Activated T-cell treated with anti-CD3 and anti-CD28 coated beads for 24 hours (primary cell): ENCODE data around the gene PWWP2B.
"Not testable (repeated sequence)": the region's sequence is repeated elsewhere in the genome, so short reads cannot be mapped to it uniquely, and the experiment has no call there.

ENCODE experiments used
- DNase-seq: peaks from one replicate; pipeline ENCODE4 v3.0.0-alpha.2; 2020; ENCODE audit warnings: low read depth

Gene PWWP2B

DNA sequence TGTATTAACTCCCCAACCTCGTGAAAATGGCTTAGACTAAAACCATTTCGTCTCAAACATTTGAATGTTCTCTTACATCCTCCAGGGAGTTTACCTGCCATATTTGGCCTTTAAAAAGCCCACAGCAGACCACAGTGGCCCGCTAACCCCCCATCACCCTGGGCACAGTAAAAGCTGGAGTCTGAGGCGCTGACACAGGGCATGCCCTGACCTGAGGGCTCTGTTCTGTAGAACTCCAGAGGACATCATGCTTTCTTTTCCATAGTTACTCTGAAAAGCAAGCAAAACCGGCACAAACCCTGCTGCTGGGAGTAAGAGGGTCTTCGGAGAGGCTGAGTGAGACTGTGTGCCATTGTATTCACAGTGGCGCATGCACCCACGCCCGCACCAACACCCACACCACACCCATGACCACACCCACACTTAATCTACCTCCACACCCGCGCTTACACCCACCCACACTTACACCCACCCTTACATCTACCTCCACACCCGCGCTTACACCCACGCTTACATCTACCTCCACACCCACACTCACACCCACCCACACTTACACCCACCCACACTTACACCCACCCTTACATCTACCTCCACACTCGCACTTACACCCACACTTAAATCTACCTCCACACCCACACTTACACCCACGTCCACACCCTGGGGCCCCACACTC, 32.9 kb upstream of the PWWP2B start:
- no peak for DNase-seq

DNA sequence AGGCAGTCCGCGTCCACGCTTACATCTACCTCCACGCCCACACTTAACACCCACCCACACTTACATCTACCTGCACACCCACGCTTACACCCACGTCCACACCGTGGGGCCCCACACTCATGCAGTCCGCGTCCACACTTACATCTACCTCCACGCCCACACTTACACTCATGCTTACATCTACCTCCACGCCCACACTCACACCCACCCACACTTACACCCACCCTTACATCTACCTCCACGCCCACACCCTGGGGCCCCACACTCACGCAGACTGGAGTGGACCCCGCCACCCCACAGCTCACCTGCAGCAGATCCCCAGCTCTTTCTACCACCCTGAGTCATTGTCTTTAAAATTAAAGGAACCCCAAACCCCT, 32.4 kb upstream of the PWWP2B start:
- peak; percentile 38 for DNase-seq

GRCh38 chr10:132365102-132365501, 31.9 kb upstream of the PWWP2B start:
- no peak for DNase-seq

GRCh38 chr10:132366006-132366405, 31.0 kb upstream of the PWWP2B start:
- DNase-seq, result no peak

- DNase-seq, result no peak
Observed at GRCh38 chr10:132366499-132366898, 30.5 kb upstream of the PWWP2B start.

DNA sequence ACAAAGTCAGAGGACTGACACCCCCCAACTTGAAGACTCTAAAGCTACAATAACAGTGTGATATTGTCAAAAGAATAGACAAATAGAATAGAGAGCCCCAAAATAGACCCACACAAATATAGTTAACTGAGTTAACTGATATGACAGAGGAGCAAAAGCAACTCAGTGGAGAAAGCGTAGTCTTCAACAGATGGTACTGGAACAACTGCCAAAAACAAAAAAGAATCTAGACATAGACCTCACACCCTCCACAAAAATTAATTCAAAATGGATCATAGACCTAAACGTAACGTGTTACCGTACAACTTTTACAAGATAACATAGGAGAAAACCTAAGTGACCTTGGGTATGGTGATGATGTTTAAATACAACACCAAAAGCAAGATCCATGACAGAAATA, 28.6 kb upstream of the PWWP2B start:
- DNase-seq, result no peak

- DNase-seq, result no peak
Observed at GRCh38 chr10:132368881-132369635, 27.9 kb upstream of the PWWP2B start.

GRCh38 chr10:132369636-132370185, 27.3 kb upstream of the PWWP2B start:
- no peak for DNase-seq

GRCh38 chr10:132370426-132371340, 26.3 kb upstream of the PWWP2B start:
- no peak for DNase-seq

- DNase-seq, result no peak
Observed at GRCh38 chr10:132371641-132372081, 25.3 kb upstream of the PWWP2B start.

DNA sequence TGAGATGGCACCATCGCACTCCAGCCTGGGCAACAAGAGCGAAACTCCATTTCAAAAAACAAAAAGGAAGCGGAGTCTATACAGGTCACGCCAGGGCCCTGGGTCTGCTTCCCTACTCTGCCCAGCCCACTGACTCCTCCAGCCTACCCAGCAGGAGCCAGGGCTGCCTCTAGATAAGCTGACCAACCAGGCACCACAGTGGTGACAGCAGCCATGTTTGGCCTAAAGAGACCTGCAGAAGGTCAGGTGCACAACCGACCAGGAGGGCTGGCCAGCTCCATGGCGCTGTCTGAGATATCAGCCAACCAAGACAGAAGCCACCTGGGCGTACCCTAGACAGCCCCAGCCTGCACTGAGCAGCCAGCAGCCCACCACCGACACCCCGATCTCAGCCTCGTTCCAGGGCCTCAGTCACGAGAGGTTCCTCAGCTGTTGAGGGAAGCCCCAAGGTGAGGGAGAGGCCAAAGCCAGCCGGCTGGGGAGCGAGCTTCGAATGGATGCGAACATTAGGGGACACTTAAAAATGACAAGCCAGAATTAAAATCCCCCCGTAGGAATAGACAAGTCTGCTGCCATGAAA, 24.4 kb upstream of the PWWP2B start:
- no peak for DNase-seq

DNA sequence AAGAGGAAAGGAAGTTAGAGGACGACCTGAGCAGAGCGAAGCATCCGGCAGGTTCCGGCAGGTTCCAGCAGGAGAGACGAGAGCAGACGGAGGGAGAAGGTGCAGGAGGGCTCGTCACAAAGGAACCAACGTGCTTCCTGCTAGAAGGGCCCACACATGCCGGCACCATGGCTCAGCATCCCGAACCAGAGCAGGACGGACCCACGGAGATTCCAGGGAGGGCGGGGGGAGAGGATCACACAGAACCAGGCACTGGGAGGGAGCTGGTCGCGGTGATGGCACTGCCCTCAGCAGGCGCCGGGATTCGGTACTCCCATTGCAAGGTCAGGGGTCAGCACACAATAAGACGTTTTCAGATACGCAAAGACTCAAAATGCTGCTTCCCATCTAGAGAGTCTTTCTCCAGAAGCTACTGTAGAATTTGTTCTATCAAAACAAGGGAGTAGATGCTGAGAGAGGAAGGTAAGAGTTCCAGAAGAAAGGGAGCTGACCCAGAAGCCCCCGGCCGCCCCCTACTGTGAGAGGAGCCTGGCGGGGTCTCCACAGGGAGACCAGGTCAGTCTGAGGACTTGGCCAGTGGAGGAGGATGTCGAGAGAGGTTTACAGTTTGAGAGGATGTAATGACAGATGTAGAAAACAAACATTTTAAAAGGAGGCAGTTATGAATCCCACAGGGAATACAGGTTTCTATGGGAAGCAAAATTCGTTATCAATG, 23.6 kb upstream of the PWWP2B start:
- DNase-seq, result no peak

- no peak for DNase-seq
Observed at GRCh38 chr10:132374176-132374575, 22.8 kb upstream of the PWWP2B start.

- no peak for DNase-seq
Observed at GRCh38 chr10:132374612-132375011, 22.4 kb upstream of the PWWP2B start.

- no peak for DNase-seq
Observed at GRCh38 chr10:132375116-132375794, 21.7 kb upstream of the PWWP2B start.

DNA sequence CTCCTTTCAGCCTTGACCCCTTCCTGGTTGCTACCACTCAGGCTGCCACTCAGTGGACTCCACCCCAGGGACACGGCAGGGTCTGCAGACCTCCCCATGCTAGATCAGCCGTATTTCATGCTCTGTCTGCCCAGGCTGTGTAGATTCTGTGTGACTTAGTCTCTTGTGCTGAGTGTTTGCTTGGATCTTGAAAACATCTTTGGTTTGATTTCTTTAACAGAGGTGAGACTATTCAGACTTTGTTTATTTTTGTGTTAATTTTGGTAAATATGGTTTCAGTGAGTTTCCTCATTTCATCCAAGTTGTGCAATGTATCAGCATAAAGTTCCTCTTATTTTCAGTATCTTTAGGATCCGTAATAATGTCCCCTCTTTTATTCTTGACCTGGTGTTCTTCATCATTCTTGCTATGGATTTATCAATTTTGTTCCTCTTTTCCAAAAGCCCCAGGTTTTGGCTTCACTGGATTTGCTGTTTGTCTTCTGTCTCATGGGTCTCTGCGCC, 21.2 kb upstream of the PWWP2B start:
- DNase-seq, result no peak

DNA sequence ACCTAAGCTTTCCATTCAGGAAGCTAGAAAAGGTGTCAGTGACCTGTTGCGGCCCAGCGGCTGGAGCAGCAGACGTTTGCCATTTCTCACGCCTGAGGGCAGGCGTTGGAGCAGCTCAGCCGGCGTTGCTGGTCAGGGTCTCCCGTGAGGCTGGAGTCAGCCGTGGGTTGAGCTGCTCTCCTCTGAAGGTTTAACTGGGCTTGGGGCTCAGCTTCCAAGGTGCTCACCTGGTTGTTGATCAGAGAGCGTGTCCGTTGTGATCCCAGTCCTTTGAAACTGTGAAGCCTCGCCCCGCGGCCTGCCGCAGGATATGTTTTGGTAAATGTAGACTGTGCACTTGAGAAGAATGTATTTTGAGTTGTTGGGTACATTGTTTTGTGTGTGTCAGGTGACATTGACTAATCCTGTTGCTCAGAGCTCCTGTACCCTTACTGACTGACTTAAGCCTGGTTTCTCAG, 20.6 kb upstream of the PWWP2B start:
- DNase-seq, result no peak

DNA sequence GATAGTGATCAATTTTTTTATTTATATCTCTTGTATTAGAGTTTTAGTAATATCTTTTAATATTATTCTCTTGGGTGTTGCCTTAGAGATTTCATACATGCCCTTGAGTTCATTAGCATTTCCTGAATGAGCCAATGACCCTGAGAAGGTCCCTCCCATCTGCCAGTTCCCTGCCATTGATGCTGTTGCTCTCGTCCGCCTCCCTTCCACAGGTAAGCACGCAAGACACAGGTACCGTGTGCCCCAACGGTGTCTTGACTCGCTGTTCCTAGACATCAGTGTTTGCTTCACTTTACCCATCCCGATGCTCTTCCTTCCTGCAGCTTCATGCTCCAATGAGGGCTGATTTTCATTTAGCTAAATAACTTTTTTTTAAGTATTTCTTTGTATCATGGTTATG, 19.7 kb upstream of the PWWP2B start:
- DNase-seq, result no peak

- not testable (repeated sequence) for DNase-seq
Observed at GRCh38 chr10:132379026-132379425, 18.0 kb upstream of the PWWP2B start.

GRCh38 chr10:132380986-132381385, 16.0 kb upstream of the PWWP2B start:
- not testable (repeated sequence) for DNase-seq
